ENCODE measurements around the gene DNAI1. TPM values are rescaled to one million over a fixed set of nuclear protein-coding genes. Genes with fewer than 3 reads are reported as not detected.

The DNAI1 gene
- total and polyA plus RNA-seq, 2 of the 13 experiments (the other 11 are each of a cell fraction or from before 2014, with no cell fraction given): not detected

GRCh38 chr9:34458013-34458958 is at the start of gene DNAI1, which contains the start of gene FAM219A (continued):
- TF ChIP-seq ATF4 (CRISPR knock-in tag; IDR thresholded peaks at IDR 0.05) (no peak), MTA1 (CRISPR knock-in tag; IDR thresholded peaks at IDR 0.05; ENCODE audit: borderline replicate concordance) (no peak), THAP11 (CRISPR knock-in tag; IDR thresholded peaks at IDR 0.05) (peak; percentile 51), ZNF414 (CRISPR knock-in tag; IDR thresholded peaks at IDR 0.05) (no peak), MTF1 (CRISPR knock-in tag; IDR thresholded peaks at IDR 0.05) (no peak), ZNF484 (CRISPR knock-in tag; IDR thresholded peaks at IDR 0.05; ENCODE audit: borderline replicate concordance, low read depth) (no peak), TFDP1 (CRISPR knock-in tag; IDR thresholded peaks at IDR 0.05; ENCODE audit: borderline replicate concordance) (no peak; the same call in 1 of the 2 replicates), NFE2 (CRISPR knock-in tag; IDR thresholded peaks at IDR 0.05) (peak; percentile 92; the same call in 1 of the 2 replicates), YEATS2 (CRISPR knock-in tag; IDR thresholded peaks at IDR 0.05; ENCODE audit: borderline replicate concordance) (peak; percentile 39; the same call in 1 of the 2 replicates), TOE1 (CRISPR knock-in tag; IDR thresholded peaks at IDR 0.05) (no peak), GATA4 (IDR thresholded peaks at IDR 0.05; ENCODE audit: borderline replicate concordance, low read depth) (no peak), ZNF282 (IDR thresholded peaks at IDR 0.05; ENCODE audit: partially characterized antibody) (no peak), ZSCAN9 (CRISPR knock-in tag; IDR thresholded peaks at IDR 0.05; ENCODE audit: borderline replicate concordance) (peak; percentile 41; the same call in 1 of the 2 replicates), RERE (CRISPR knock-in tag; IDR thresholded peaks at IDR 0.05; ENCODE audit: low read depth) (no peak), TCF7L2 (IDR thresholded peaks at IDR 0.05; ENCODE audit: low read depth, low read length) (no peak), ZMYM3 (CRISPR knock-in tag; IDR thresholded peaks at IDR 0.05) (no peak), ZNF264 (CRISPR knock-in tag; IDR thresholded peaks at IDR 0.05) (no peak), SMYD3 (CRISPR knock-in tag; IDR thresholded peaks at IDR 0.05) (no peak), CAMTA2 (CRISPR knock-in tag; IDR thresholded peaks at IDR 0.05; ENCODE audit: borderline replicate concordance) (no peak), IKZF1 (IDR thresholded peaks at IDR 0.05) (no peak)

All from HepG2 (cell line).